GM21786 (cell line): ENCODE data around the gene TNNI2.
"Not testable (repeated sequence)": the region's sequence is repeated elsewhere in the genome, so short reads cannot be mapped to it uniquely, and the experiment has no call there.

ENCODE experiments used
- ATAC-seq: cut with Tn5 transposase; IDR thresholded peaks from one replicate; pipeline ENCODE4 v1.9.1; 2021; ENCODE audit not compliant: unreplicated experiment

The TNNI2 gene

GRCh38 chr11:1883346-1884302, 44.8 kb downstream of the TNNI2 start:
- ATAC-seq = no peak

GRCh38 chr11:1884303-1884700, 45.5 kb downstream of the TNNI2 start:
- no peak for ATAC-seq

GRCh38 chr11:1886551-1886950, 47.8 kb downstream of the TNNI2 start:
- not testable (repeated sequence) for ATAC-seq

- no peak for ATAC-seq
Measured at GRCh38 chr11:1887451-1888346, 48.9 kb downstream of the TNNI2 start.

GRCh38 chr11:1888347-1888753, 49.6 kb downstream of the TNNI2 start:
- ATAC-seq = no peak

GRCh38 chr11:1888811-1889210, 50.0 kb downstream of the TNNI2 start:
- ATAC-seq = no peak

GRCh38 chr11:1889224-1889930, 50.6 kb downstream of the TNNI2 start:
- no peak for ATAC-seq

GRCh38 chr11:1889941-1890855, 51.4 kb downstream of the TNNI2 start:
- no peak for ATAC-seq
